ENCODE results near the gene ACTA2.
"Not testable (repeated sequence)": the region's sequence is repeated elsewhere in the genome, so short reads cannot be mapped to it uniquely, and the experiment has no call there.

Gene ACTA2

GRCh38 chr10:88949912-88950837, 2.4 kb downstream of the ACTA2 start:
- DNase-seq: no peak

- DNase-seq: no peak
Observed at GRCh38 chr10:88949051-88949450, 3.5 kb downstream of the ACTA2 start.

- no peak for DNase-seq
Observed at GRCh38 chr10:88946965-88947590, 5.5 kb downstream of the ACTA2 start.

- no peak for DNase-seq
Observed at GRCh38 chr10:88946200-88946599, 6.4 kb downstream of the ACTA2 start.

- no peak for DNase-seq
Observed at GRCh38 chr10:88944813-88945212, 7.8 kb downstream of the ACTA2 start.

GRCh38 chr10:88943778-88944177, 8.8 kb downstream of the ACTA2 start:
- no peak for DNase-seq

DNA sequence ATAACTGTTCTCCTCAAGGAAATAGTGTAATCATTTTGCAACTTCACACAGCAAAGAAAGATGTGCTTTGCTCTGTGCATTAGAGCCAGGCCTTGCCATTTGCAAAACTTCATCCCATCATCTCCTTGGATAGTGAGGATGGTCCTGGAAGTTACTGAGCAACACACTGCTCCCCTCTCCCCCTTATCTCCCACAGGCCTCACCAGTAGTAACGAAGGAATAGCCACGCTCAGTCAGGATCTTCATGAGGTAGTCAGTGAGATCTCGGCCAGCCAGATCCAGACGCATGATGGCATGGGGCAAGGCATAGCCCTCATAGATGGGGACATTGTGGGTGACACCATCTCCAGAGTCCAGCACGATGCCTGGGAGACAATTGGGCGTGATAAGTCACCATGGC, 11.5 kb downstream of the ACTA2 start:
- no peak for DNase-seq

DNA sequence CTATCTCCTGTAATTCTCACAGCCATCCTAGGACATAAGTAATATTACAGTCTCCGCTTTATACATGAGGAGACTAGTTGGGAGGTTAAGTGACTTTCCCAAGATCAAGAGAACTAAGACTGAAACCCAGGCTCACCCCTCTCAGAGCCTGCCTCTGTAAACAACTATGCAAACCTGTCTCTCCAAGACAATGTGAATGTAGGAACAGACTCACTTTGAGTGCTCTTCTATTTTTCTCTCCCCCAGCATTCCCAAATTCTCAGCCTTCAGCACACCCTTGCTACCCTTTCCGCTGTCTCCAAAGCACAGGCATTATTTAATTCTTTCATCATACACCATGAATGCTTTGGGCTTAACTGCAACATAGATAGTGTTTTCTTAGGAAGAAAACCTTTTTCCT, 13.6 kb downstream of the ACTA2 start:
- no peak for DNase-seq

GRCh38 chr10:88938039-88938438, 14.5 kb downstream of the ACTA2 start:
- no peak for DNase-seq

DNA sequence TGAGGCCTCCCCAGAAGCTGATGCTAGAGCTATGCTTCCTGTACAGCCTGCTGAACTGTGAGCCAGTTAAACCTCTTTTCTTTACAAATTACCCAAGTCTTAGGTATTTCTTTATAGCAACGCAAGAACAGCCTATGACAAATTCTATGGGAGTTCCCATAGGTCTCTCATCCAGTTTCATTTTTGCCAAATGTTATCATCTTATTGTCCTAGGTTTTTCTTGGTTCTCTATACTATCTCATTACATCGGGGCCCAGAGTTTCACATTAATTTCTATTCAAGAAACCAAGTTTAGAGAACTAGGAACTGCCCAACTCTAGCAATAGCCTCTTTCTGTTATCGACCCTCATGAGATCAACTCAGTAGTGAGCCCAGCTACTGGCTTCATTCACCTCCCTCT, 15.9 kb downstream of the ACTA2 start:
- no peak for DNase-seq

- peak in 43 of 51 donors; percentile 4 to 82 (median 46) for DNase-seq
Observed at GRCh38 chr10:88934900-88935672, 17.5 kb downstream of the ACTA2 start.

GRCh38 chr10:88933564-88933963, 19.0 kb downstream of the ACTA2 start:
- DNase-seq: no peak

DNA sequence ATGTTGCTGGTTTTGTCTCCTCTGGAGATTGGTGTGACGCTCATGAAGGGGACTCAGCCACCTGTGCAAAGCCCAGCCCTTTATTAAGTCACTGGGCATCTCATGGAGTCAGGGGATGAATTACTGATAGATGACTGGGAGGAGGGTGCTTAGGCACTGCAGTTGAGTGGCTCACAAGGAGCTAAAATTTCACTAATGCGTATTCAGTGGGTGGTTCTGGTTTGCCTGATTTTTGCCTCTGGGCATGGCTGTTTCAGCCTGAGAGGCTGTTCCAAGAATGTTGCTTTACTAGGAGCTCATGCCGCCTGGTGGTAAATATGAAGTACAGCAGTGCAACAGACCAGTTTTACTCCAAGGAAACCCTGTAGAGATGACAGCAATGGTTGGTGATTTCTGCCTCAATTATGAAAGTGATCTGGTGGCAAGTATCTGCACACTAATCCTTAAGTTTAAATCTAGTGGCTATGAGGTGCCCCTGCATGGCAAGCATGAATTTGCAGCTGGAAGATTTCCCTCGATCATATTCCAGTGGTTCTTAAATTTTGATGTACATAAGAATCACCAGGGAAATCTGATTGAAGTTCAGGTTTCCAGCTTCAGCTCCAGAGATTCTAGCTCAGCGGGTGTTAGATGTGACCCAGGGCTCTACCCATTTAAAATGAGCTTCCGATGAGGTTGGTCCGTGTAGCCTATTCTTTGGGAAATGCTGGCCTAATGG, 19.9 kb downstream of the ACTA2 start:
- peak in 24 of 51 donors; percentile 1 to 61 (median 36) for DNase-seq

- DNase-seq: not testable (repeated sequence)
Observed at GRCh38 chr10:88932029-88932428, 20.5 kb downstream of the ACTA2 start.

- DNase-seq: no peak
Observed at GRCh38 chr10:88931548-88931947, 21.0 kb downstream of the ACTA2 start.

GRCh38 chr10:88928254-88928653, 24.3 kb downstream of the ACTA2 start:
- DNase-seq: no peak

GRCh38 chr10:88927416-88927690, 25.2 kb downstream of the ACTA2 start:
- no peak for DNase-seq

- no peak for DNase-seq
Observed at GRCh38 chr10:88926566-88927415, 25.8 kb downstream of the ACTA2 start.

DNA sequence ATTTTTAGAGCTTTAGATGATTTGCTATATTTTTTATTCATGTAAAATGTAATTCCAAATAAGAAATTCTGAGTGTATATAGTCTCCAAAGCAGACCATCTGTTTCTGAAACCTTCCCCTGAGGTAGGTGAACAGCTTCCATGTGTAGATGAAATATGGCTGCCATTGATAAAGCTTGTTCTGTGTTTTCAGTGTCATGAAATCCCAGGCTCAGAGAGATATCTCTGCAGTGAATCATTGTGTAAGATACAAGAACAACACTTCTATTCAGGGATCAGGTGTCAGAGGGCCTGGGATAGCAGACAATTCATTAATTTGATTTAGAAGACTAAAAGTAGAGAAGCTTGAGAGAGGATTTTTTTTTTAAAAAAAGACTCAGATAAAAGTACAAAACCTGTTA, 29.1 kb downstream of the ACTA2 start:
- no peak for DNase-seq

DNA sequence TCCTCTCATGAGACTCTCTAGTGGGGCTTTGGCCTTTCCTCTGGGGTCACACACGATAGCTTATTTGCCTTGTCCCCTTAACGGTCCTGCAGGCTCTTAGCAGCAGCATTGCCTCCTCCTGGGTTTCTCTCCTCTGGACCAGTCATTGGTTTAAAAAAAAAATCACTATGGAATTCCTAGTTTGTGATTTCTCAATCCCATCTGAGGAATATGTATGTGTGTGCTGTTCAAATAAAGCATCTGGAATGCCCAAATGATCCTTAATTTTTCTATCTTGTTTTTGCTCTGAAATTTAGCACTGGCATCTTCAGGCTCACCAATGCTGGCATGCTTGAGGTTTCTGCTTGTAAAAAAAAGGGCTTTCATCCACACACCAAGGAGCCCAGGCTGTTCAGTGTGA, 30.5 kb downstream of the ACTA2 start:
- no peak for DNase-seq
